A549 (cell line): ENCODE measurements around the gene TICAM1.

Experiments
- MAZ ChIP-seq: fragments of 150-350 bp; IDR thresholded peaks from 2 replicates; pipeline ENCODE4 v1.6.1; 2014; ENCODE audit warnings: antibody characterized with exemption, low read depth, low read length, borderline replicate concordance
- RARB ChIP-seq: fragments of 250-450 bp; sonication (Bioruptor Pico); IDR thresholded peaks from 2 replicates; pipeline ENCODE4 v1.8.0; 2021; ENCODE audit warnings: mild to moderate bottlenecking, moderate library complexity

DNA sequence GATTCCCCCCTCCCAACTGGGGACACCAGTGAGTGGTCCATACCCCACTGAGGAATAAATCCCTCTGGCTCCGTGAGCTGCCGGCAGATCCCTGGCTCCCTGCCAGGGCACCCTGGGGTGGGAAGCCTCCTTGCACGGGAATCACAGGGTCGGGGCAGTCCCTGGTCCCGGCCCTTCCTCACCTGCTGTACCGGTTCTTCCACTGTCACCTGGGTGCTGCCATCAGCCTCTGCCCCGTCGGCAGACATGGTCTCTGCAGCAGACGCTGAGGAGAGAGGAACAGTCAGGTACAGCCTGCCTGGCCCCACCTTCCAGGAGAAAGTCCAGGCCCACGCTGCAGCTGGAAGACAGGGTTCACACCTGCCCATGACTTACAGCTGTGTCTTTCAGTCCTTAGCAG, 29.6 kb upstream of the TICAM1 start:
- TF ChIP-seq RARB (CRISPR knock-in tag) = no peak
- TF ChIP-seq MAZ = no peak
